Calu3 (cell line): ENCODE data around the gene SLC4A11. TPM values are rescaled to one million over a fixed set of nuclear protein-coding genes. Genes with fewer than 3 reads are reported as not detected.
"Not testable (repeated sequence)": the region's sequence is repeated elsewhere in the genome, so short reads cannot be mapped to it uniquely, and the experiment has no call there.

Experiments
- BruUV-seq: library from RNA; stranded (reverse); fragments of 400-500 nt; replicated peaks from 2 replicates; lab custom pipeline; 2021; lab: Mats Ljungman, UMichigan
- CTCF ChIA-PET: fragments of 300-600 bp; sonication (Branson Sonifier 250); formaldehyde crosslinking; loops from one replicate; lab custom pipeline; 2022; ENCODE audit warnings: antibody characterized with exemption; lab: Charles Lee
- DNase-seq: peaks from one replicate; pipeline ENCODE4 v3.0.0; 2022
- H3K27ac Mint-ChIP-seq: one replicate; pipeline ENCODE4 v1.8.0; 2022; ENCODE audit warnings: mixed read lengths; ENCODE audit not compliant: unreplicated experiment
- H3K27me3 Mint-ChIP-seq: one replicate; pipeline ENCODE4 v1.8.0; 2022; ENCODE audit warnings: mixed read lengths; ENCODE audit not compliant: unreplicated experiment
- H3K36me3 Mint-ChIP-seq: one replicate; pipeline ENCODE4 v1.8.0; 2022; ENCODE audit warnings: mild to moderate bottlenecking, moderate library complexity, mixed read lengths; ENCODE audit not compliant: insufficient read depth, unreplicated experiment
- H3K4me1 Mint-ChIP-seq: one replicate; pipeline ENCODE4 v1.8.0; 2022; ENCODE audit warnings: mild to moderate bottlenecking, low read depth, mixed read lengths; ENCODE audit not compliant: unreplicated experiment
- H3K4me3 Mint-ChIP-seq: one replicate; pipeline ENCODE4 v1.8.0; 2022; ENCODE audit warnings: mild to moderate bottlenecking, low read depth, moderate library complexity, mixed read lengths; ENCODE audit not compliant: unreplicated experiment
- H3K9me3 Mint-ChIP-seq: one replicate; pipeline ENCODE4 v1.8.0; 2022; ENCODE audit warnings: low read depth, mixed read lengths; ENCODE audit not compliant: unreplicated experiment
- CTCF ChIP-seq: fragments of 200-600 bp; IDR thresholded peaks from one replicate; pipeline ENCODE4 v1.8.0; 2022; ENCODE audit warnings: antibody characterized with exemption; ENCODE audit not compliant: unreplicated experiment
- intact Hi-C: fragments of 100-400 bp; cut with micrococcal nuclease; formaldehyde crosslinking; loops from one replicate; pipeline ENCODE4 v1.10.0; 2022; ENCODE audit not compliant: unreplicated experiment
- total RNA-seq: library from RNA; stranded (reverse); gene quantifications from 2 replicates; pipeline ENCODE4 v1.2.3, GENCODE V29; 2022

The SLC4A11 gene
- total RNA-seq, 1 experiment from 2014 or later: 9.4 TPM

- TF ChIP-seq CTCF: peak; percentile 89
- intact Hi-C loops: loop anchor here (5.0 kb wide), 1 partner anchor 59 kb away; no protein-coding TSS in a partner anchor
- BruUV-seq: no TSS peak
- CTCF ChIA-PET: interaction anchor here (0.5 to 0.9 kb wide), 2 partner anchors 22 to 32 kb away, joined by 3 to 5 read pairs; no protein-coding TSS in a partner anchor
- no peaks in the 10 kb centered on the region for H3K27me3 Mint-ChIP-seq
- H3K27ac Mint-ChIP-seq: no peak overlapping the region
- H3K9me3 Mint-ChIP-seq: no peaks in the 10 kb centered on the region
- peak; percentile 78 for DNase-seq
- no peak overlapping the region for H3K4me3 Mint-ChIP-seq
- H3K4me1 Mint-ChIP-seq: peaks cover 8% of the 10 kb centered on the region
- H3K36me3 Mint-ChIP-seq: peaks cover 19% of the 10 kb centered on the region
Measured at GRCh38 chr20:3218307-3218988, 20.5 kb downstream of the SLC4A11 start.

GRCh38 chr20:3215359-3215917 is 23.6 kb downstream of the SLC4A11 start:
- peaks cover 12% of the 10 kb centered on the region for H3K36me3 Mint-ChIP-seq
- intact Hi-C loops: loop anchor here (5.0 kb wide), 1 partner anchor 62 kb away; no protein-coding TSS in a partner anchor
- DNase-seq, CTCF ChIA-PET, H3K4me3 Mint-ChIP-seq, H3K4me1 Mint-ChIP-seq, H3K27ac Mint-ChIP-seq, H3K27me3 Mint-ChIP-seq, BruUV-seq, H3K9me3 Mint-ChIP-seq: not testable (repeated sequence)

GRCh38 chr20:3213226-3213625 is 25.8 kb downstream of the SLC4A11 start:
- Mint-ChIP-seq H3K4me1 (no peaks in the 10 kb centered on the region), H3K27me3 (no peaks in the 10 kb centered on the region), H3K9me3 (no peaks in the 10 kb centered on the region), H3K4me3 (no peak overlapping the region), H3K36me3 (peaks cover 34% of the 10 kb centered on the region), H3K27ac (no peak overlapping the region)
- TF ChIP-seq CTCF: no peak
- no peak for DNase-seq
- CTCF ChIA-PET: no interaction called here
- no TSS peak for BruUV-seq
- intact Hi-C loops: no loop called here

- Mint-ChIP-seq H3K9me3 (no peaks in the 10 kb centered on the region), H3K4me1 (no peaks in the 10 kb centered on the region), H3K27ac (peak overlapping the region; percentile 96), H3K4me3 (peak overlapping the region; percentile 97), H3K36me3 (peaks cover 30% of the 10 kb centered on the region), H3K27me3 (no peaks in the 10 kb centered on the region)
- no peak for TF ChIP-seq CTCF
- DNase-seq: no peak
- intact Hi-C loops: no loop called here
- BruUV-seq: TSS peak; percentile 45
- CTCF ChIA-PET: no interaction called here
Measured at GRCh38 chr20:3210346-3210745, 28.6 kb downstream of the SLC4A11 start.

- peak overlapping the region; percentile 97 for H3K4me3 Mint-ChIP-seq
- no peaks in the 10 kb centered on the region for H3K27me3 Mint-ChIP-seq
- intact Hi-C loops: no loop called here
- H3K9me3 Mint-ChIP-seq: no peaks in the 10 kb centered on the region
- no peaks in the 10 kb centered on the region for H3K4me1 Mint-ChIP-seq
- no peak for DNase-seq
- no peak for TF ChIP-seq CTCF
- peak overlapping the region; percentile 96 for H3K27ac Mint-ChIP-seq
- BruUV-seq: no TSS peak
- peaks cover 30% of the 10 kb centered on the region for H3K36me3 Mint-ChIP-seq
- CTCF ChIA-PET: no interaction called here
Measured at GRCh38 chr20:3209946-3210317, 29.1 kb downstream of the SLC4A11 start.
